GM21786 (cell line): ENCODE results near the gene RNASE8.
"Not testable (repeated sequence)": the region's sequence is repeated elsewhere in the genome, so short reads cannot be mapped to it uniquely, and the experiment has no call there.

ENCODE experiments used
- ATAC-seq: cut with Tn5 transposase; IDR thresholded peaks from one replicate; pipeline ENCODE4 v1.9.1; 2021; ENCODE audit not compliant: unreplicated experiment

RNASE8 gene

DNA sequence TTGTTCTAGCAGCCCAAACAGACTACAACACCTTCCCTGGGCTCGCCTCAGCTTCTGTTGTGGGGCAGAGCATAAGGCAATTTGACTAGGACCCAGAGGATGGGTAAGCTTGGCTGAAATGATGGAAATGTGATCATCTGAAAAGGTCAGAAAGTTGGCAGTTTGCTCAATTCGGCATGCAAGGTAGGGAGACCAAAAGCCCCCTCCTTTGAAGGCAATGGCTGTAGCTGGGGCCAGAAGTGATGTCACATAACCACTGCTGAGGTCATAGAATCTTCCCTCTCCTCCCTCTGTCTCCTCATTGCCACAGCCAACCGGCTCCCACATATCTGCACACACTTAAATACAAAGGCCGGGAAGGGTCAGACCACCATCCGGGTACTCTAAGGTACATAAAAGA is 27.7 kb upstream of the RNASE8 start, which contains the start of gene TPPP2:
TPPP2 (plus strand) TSS at position 301 of the 400 bp plus-strand sequence. CDS start 365 bp downstream, outside the sequence.
- no peak for ATAC-seq

GRCh38 chr14:21030531-21030930 is 27.1 kb upstream of the RNASE8 start:
- no peak for ATAC-seq

DNA sequence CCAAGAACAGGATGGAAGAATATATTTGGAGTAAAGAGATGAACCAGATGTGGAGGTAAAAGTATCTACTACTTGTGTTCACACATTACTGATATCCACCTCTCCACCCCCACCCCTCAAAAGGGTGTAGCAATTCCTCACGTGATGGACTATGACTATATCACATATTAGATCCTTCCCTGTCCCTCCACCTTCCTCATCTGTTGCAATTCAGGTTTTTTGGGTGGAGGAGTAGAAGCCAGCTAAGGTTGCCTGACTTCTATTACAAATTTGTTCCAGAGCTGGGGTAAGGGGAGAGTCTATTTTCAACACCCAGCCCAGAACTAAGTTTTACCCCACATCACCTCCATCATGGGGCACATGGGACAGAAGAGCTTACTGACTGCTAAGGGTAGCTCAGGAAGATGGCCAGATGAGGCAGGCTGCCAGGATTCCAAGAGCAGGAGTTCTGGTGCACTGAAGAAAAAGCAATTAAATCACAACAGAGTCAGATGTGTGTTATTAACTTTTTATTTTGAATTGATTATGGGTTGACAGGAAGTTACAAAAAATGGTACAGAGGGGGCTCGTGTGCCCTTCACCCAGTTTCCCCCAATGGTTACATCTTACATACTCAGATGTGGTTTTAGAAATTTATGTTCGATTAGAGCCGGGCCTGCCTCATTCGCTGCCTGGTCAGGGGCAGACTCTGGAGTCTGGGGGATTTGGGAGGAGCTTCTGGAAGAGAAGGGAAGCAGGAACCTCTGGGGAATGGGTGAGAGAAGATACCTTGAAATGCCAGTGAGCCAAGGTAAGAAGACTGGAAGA is 25.1 kb upstream of the RNASE8 start:
- no peak for ATAC-seq

- ATAC-seq: no peak
These were observed 24.4 kb upstream of the RNASE8 start for GRCh38 chr14:21033133-21033698.

GRCh38 chr14:21034707-21035106 is 22.9 kb upstream of the RNASE8 start, which contains the start of gene RNASE13:
RNASE13 (minus strand) TSS chr14:21034807; CDS start chr14:21034288, 519 bp downstream.
- ATAC-seq: no peak

GRCh38 chr14:21036751-21037150 is 20.9 kb upstream of the RNASE8 start:
- no peak for ATAC-seq

- ATAC-seq: no peak
These were observed 20.5 kb upstream of the RNASE8 start for GRCh38 chr14:21037156-21037555.

- ATAC-seq: no peak
These were observed 18.9 kb upstream of the RNASE8 start for GRCh38 chr14:21038441-21039422.

GRCh38 chr14:21039585-21040369 is 17.8 kb upstream of the RNASE8 start:
- no peak for ATAC-seq

GRCh38 chr14:21040370-21040925 is 17.2 kb upstream of the RNASE8 start:
- no peak for ATAC-seq

- ATAC-seq: not testable (repeated sequence)
These were observed 16.7 kb upstream of the RNASE8 start for GRCh38 chr14:21040941-21041340.

- ATAC-seq: no peak
These were observed 15.8 kb upstream of the RNASE8 start, which contains the start of gene RNASE7 for GRCh38 chr14:21041676-21042433. RNASE7 (plus strand) TSS chr14:21042362; CDS start chr14:21042993, 631 bp downstream.

DNA sequence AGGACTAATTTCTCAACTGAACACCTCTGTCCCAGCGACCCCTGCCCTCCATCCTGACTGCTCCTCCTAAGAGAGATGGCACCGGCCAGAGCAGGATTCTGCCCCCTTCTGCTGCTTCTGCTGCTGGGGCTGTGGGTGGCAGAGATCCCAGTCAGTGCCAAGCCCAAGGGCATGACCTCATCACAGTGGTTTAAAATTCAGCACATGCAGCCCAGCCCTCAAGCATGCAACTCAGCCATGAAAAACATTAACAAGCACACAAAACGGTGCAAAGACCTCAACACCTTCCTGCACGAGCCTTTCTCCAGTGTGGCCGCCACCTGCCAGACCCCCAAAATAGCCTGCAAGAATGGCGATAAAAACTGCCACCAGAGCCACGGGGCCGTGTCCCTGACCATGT is 14.7 kb upstream of the RNASE8 start:
- ATAC-seq: no peak

DNA sequence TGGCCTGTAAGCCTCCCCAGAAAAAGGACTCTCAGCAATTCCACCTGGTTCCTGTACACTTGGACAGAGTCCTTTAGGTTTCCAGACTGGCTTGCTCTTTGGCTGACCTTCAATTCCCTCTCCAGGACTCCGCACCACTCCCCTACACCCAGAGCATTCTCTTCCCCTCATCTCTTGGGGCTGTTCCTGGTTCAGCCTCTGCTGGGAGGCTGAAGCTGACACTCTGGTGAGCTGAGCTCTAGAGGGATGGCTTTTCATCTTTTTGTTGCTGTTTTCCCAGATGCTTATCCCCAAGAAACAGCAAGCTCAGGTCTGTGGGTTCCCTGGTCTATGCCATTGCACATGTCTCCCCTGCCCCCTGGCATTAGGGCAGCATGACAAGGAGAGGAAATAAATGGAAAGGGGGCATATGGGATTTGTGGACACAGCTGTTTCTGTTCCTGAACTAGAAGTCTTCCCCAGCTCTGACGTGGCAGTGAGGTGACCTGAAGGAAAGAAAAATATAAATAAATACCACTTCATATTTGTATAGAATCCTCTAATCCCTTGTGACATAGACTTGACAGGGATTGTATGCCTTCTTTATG is 14.1 kb upstream of the RNASE8 start:
- no peak for ATAC-seq

GRCh38 chr14:21043974-21044618 is 13.5 kb upstream of the RNASE8 start:
- no peak for ATAC-seq

DNA sequence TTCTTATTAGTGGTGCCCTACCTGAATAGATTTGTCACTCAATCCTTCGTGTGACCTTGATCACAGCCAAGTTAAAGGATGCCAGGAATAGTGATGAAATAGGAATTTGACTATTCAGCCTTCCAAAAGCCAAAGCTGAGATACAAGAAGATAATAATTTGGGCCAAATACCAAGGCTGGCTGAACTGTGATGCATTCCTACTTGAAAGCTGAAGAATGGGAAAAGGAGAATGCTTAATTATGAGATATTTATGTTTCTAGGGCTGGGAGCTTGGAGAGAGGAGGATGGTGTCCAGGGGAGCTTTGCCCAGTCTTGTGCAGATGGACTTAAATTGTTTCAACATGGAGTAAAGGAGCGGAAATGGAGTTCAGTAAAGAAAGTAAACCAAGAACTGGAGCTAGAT is 10.2 kb upstream of the RNASE8 start:
- no peak for ATAC-seq

DNA sequence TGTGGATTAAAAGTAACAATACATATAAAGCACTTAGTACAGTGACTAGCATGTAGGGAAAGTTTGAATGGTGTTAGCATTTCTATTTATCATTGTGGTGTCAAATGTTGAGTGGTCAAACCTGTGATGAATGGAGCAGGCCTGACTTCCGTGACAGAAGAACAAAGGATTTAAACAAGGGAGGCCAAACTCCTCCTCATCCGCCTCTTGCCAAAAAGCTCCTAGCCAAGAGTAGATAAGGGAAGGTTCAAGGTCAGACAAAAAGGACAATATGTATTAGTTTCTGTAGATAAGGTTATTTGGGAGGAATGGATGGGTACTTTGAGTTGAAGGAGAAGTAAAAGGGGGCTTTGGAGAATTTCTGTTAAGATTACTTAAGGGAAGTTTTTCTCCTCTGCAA is 9.0 kb upstream of the RNASE8 start:
- ATAC-seq: no peak

GRCh38 chr14:21049271-21049673 is 8.3 kb upstream of the RNASE8 start:
- no peak for ATAC-seq
